ENCODE results near the gene RHOG.

The RHOG gene
- long read RNA-seq, donor 1, transcript RHOG-201 (2 exons, 1,319 nt): major isoform, 13 of 13 reads
- long read RNA-seq, donor 1, partial matches to known transcripts: 0 of 13 reads
- long read RNA-seq, donor 1, other reads (novel, unspliced or antisense): 0 of 13 reads
- long read RNA-seq, donor 2, transcript RHOG-201 (2 exons, 1,319 nt): major isoform, 8 of 8 reads
- long read RNA-seq, donor 2, partial matches to known transcripts: 0 of 8 reads
- long read RNA-seq, donor 2, other reads (novel, unspliced or antisense): 0 of 8 reads
- long read RNA-seq, donor 3, transcript RHOG-201 (2 exons, 1,319 nt): major isoform, 6 of 6 reads
- long read RNA-seq, donor 3, partial matches to known transcripts: 0 of 6 reads
- long read RNA-seq, donor 3, other reads (novel, unspliced or antisense): 0 of 6 reads
- long read RNA-seq, donor 4, transcript RHOG-201 (2 exons, 1,319 nt): major isoform, 9 of 9 reads
- long read RNA-seq, donor 4, partial matches to known transcripts: 0 of 9 reads
- long read RNA-seq, donor 4, other reads (novel, unspliced or antisense): 0 of 9 reads
- long read RNA-seq, donor 5, transcript RHOG-201 (2 exons, 1,319 nt): major isoform, 11 of 11 reads
- long read RNA-seq, donor 5, partial matches to known transcripts: 0 of 11 reads
- long read RNA-seq, donor 5, other reads (novel, unspliced or antisense): 0 of 11 reads
- long read RNA-seq, donor 6, transcript RHOG-201 (2 exons, 1,319 nt): major isoform, 9 of 10 reads
- long read RNA-seq, donor 6, partial matches to known transcripts: 0 of 10 reads
- long read RNA-seq, donor 6, other reads (novel, unspliced or antisense): 0 of 10 reads
- long read RNA-seq, donor 7, transcript RHOG-201 (2 exons, 1,319 nt): major isoform, 13 of 13 reads
- long read RNA-seq, donor 7, partial matches to known transcripts: 0 of 13 reads
- long read RNA-seq, donor 7, other reads (novel, unspliced or antisense): 0 of 13 reads
- long read RNA-seq, donor 8, transcript RHOG-201 (2 exons, 1,319 nt): major isoform, 13 of 13 reads
- long read RNA-seq, donor 8, partial matches to known transcripts: 0 of 13 reads
- long read RNA-seq, donor 8, other reads (novel, unspliced or antisense): 0 of 13 reads

- DNase-seq: no peak
These were observed at the start of gene RHOG for GRCh38 chr11:3840870-3841425. Gene RHOG, minus strand, starts transcription at chr11:3840959. Its CDS starts 12,821 bp downstream, at chr11:3828138.

GRCh38 chr11:3890014-3890413, 49.3 kb upstream of the RHOG start:
- no peak for DNase-seq

- DNase-seq: no peak
These were observed 48.1 kb upstream of the RHOG start for GRCh38 chr11:3888876-3889275.

- no peak for DNase-seq
These were observed 46.2 kb upstream of the RHOG start for GRCh38 chr11:3886985-3887384.

- no peak for DNase-seq
These were observed 45.1 kb upstream of the RHOG start for GRCh38 chr11:3885855-3886254.

GRCh38 chr11:3882655-3883054, 41.9 kb upstream of the RHOG start:
- DNase-seq: no peak

GRCh38 chr11:3880724-3881123, 40.0 kb upstream of the RHOG start:
- no peak for DNase-seq

GRCh38 chr11:3879967-3880542, 39.3 kb upstream of the RHOG start:
- no peak for DNase-seq

- no peak for DNase-seq
These were observed 38.6 kb upstream of the RHOG start for GRCh38 chr11:3879216-3879966.

- DNase-seq: no peak
These were observed 37.5 kb upstream of the RHOG start for GRCh38 chr11:3878258-3878584.

- DNase-seq: peak; percentile 32
These were observed 36.9 kb upstream of the RHOG start for GRCh38 chr11:3877364-3878257.

- no peak for DNase-seq
These were observed 35.9 kb upstream of the RHOG start for GRCh38 chr11:3876613-3877012.

- no peak for DNase-seq
These were observed 33.1 kb upstream of the RHOG start for GRCh38 chr11:3873712-3874349.

GRCh38 chr11:3867209-3868091, 26.7 kb upstream of the RHOG start:
- no peak for DNase-seq

- DNase-seq: no peak
These were observed 26.1 kb upstream of the RHOG start for GRCh38 chr11:3866836-3867208.

- DNase-seq: no peak
These were observed 25.4 kb upstream of the RHOG start for GRCh38 chr11:3866206-3866605.

GRCh38 chr11:3865388-3866193, 24.8 kb upstream of the RHOG start:
- no peak for DNase-seq

GRCh38 chr11:3861683-3862082, 20.9 kb upstream of the RHOG start:
- no peak for DNase-seq

All from right kidney (tissue), 9 donors.